Measurements from ENCODE around the gene MAP3K13.

Gene MAP3K13

GRCh38 chr3:185362850-185363661, at the start of gene MAP3K13:
TSS of gene MAP3K13 (plus strand) at chr3:185363136. CDS start at chr3:185428582, 65,446 bp downstream.
- DNase-seq, result peak; percentile 21 to 31

DNA sequence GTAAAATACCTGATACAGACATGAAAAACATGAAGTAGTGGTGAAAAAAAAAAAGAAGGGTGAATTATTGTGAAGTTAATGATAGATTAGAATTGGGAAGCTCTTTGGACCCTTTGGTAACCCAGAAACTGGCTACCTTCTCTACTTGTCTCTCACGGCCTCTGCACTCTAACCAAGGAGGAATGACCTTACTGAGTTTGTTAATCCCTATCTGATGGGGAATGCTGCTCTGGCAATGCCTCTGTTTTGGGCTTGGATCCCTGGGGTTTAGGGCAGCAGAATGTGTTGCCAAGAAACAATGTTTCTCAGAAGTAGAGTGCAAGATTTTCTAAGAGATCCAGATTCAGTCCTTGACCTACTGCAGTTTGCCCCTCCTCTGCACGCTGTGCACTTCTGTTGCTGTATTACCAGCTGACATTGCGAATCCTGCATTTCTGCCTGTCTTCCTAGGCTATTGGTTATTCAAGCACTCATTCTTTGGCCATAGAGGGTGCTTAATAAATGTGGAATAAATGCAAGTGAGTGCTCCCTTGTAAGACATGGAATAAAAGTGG, 49.2 kb upstream of the MAP3K13 start:
- DNase-seq, result no peak

DNA sequence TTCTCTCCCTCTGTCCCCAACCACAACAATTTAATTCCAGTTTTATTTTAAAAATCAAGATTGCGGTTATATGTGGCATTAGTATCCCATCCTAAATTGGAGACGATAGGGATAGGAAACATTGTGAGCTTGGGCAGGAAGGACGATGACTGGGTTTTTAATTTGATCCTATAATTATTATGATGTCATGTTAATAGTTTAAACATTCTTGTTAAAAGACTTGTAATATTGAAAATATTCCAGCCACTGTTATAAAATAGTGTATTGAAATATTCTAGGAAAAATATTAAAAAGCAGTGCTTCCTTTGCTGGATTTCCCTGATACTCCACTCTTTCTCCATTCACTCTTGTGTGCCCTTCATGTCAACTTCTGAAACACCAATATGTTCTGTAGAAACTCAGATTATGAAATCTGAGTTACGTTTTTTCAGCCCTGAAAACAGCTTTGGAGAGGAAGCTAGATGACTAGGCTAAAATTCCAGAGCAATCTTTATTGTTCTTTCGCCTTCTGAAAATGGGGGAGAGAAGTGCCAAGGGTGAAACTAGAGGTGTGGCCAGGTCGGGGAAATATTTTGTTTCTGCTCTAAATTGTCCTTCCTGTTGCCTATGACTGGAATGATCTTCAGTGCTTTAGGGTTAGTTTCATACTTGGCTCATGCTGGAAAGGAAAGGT, 46.1 kb upstream of the MAP3K13 start:
- no peak for DNase-seq

DNA sequence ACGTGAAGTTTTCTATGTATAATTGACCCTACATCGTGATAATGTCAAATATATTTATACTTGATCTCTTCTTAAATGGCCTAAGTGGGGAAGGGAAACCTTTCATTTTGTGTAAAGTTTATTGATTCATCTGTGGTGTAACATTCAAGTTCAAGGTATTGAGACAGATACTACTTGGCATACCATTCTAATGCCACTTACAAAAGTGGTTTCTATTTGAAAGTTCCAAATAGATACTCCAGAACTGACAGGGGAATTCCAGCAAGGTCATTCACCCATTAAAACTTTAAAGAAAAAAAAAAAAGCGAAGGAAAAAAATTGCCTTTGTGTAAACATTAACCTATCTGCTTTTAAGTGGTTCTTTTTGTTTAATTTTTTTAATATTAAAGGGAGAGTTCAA, 45.3 kb upstream of the MAP3K13 start:
- DNase-seq, result no peak

DNA sequence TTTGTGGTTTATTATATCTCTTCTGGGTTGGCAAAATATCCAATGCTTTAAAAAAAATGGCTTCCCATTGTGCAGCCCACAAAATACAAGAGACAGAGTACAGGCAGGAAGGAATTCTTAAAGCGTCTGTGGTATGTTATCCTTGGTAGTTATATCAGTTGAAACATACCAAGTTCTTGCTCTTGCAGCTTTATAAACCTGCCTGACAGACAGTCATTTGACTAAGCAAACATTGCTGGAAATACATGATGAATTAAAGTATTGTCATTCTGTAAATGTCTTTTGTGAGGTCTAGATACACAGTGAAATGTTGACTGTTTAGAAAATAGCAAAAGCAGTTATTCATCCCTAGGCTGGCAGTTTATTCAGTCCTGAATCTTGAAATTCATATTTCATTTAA, 44.8 kb upstream of the MAP3K13 start:
- no peak for DNase-seq

- no peak for DNase-seq
Observed at GRCh38 chr3:185319801-185320200, 43.1 kb upstream of the MAP3K13 start.

GRCh38 chr3:185320949-185321348, 42.0 kb upstream of the MAP3K13 start:
- DNase-seq, result no peak

DNA sequence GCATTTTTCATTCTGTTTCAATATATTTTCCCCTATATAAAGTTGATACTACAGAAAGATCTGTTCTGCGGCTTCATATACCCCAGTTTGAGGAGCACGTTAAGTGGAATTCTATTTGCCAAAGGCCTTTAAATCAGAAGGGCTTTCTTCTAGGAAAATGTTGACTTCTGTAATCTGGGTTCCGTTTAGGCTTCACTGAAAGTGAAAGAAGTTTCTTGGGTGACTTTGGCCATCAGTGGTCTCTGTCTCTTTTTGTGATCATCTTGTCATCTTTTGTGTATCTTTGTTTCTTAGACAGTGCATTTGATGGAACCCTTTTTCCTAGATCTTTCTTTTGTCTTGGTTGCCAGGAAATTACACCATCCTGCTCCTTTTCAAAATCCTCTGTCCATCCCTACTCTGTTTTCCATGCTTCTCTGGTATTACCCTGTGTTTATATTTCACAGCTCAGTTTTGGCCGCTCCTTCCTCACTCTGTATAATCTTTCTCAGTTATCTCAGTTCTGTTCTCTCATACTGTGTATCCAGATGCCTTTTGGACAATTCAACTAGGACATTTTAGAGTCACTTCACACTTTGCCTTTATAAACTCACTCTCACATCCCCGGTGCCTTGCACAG, 40.7 kb upstream of the MAP3K13 start:
- no peak for DNase-seq

DNA sequence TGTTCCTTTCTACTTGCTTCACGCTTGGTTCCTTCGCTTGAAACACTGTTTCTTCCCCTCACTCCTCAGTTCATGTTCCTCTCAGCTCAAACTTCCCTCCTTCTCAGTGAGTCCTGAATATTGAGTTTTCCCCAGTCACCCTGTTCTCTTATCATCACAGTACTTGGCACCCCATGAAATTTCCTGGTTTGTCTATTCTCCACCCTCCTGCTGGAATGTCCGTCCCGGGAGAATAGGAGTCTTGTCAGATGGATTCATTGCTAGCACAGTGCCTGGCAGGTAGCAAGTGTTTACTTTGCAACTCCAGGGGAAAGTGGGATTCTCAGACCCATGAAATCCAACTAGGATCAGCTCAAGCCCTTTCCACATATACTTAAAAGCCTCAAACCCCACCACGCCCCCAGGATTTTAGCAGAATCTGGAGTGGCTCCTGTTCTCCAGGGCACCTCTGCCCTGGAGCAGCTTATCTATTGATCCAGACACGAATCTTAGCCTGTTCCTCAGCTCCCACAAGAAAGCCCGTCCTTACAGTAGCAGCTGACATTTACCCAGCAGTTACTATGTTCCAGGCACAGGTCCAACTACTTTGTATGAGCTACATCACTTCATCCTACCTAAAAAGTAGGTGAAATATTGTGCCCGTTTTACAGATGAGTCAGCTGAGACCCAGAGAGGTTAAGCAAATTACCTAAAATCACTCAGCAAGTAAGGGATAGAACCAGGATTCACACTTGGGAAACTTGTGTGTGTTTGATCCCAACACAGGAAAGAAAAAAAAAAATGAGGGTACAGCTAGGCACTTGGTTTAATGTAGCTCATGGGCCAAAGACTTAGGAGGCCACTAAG, 36.8 kb upstream of the MAP3K13 start:
- DNase-seq, result no peak

GRCh38 chr3:185327062-185327461, 35.9 kb upstream of the MAP3K13 start:
- no peak for DNase-seq

- no peak for DNase-seq
Observed at GRCh38 chr3:185328324-185329004, 34.5 kb upstream of the MAP3K13 start.

DNA sequence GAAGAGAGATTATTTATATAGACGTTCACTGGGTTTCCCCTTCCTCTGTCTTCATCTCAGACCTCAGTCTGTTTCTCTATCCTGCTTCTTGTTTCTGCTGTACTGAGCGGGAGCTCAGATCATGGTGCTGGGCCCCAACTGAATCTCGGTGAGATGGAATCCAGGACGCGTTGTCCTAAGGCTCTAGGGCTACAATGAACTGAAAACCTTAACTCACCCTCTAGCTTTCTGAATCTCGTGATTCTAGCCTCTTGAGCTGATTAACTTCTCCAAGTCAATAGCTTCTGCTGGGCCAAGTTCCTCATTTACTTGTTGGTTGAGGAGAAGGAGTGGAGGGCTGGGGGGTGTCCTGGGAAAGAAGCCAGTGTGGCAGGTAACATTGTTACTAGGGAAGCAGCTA, 32.7 kb upstream of the MAP3K13 start:
- DNase-seq, result no peak

DNA sequence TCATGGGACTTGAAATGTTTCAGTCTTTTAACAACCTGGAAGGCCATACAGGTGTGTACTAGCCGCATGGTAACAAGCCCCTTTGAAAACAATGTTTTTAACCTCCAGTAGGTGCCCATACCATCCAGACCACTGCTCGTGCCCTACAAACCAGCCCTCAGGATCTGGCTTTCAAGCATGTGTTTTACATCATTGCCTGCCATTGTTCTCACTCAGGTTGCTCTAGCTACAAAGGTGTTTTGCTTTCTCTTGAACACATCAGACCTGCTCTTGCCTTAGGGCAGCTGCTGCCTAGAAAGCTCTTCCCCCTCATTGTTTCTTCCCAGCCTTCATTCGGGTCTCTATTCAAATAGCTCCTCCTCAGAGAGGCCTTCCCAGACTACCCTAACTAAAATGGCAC, 32.3 kb upstream of the MAP3K13 start:
- no peak for DNase-seq

- no peak for DNase-seq
Observed at GRCh38 chr3:185332026-185332735, 30.8 kb upstream of the MAP3K13 start.

DNA sequence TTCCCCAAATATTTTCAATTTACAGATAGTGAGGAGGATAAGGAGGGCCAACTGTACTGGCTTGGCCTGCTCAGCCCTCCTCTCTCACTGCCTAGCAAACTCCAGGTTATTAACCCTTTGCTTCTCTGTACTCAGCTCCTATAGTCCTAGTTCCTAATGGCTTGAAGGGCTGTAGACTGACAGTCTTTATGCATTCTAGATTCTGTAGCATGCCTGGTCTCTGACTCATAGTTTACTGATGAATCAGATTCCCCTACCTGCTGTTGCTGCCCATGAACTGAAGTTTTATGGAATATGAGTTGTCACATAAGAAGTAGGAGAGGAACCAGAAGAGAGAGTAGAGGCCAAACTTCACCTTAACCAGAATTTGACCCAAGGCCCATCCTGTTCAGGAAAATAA, 27.1 kb upstream of the MAP3K13 start:
- DNase-seq, result no peak

- no peak for DNase-seq
Observed at GRCh38 chr3:185337231-185337816, 25.6 kb upstream of the MAP3K13 start.

- DNase-seq, result no peak
Observed at GRCh38 chr3:185339945-185340344, 23.0 kb upstream of the MAP3K13 start.

DNA sequence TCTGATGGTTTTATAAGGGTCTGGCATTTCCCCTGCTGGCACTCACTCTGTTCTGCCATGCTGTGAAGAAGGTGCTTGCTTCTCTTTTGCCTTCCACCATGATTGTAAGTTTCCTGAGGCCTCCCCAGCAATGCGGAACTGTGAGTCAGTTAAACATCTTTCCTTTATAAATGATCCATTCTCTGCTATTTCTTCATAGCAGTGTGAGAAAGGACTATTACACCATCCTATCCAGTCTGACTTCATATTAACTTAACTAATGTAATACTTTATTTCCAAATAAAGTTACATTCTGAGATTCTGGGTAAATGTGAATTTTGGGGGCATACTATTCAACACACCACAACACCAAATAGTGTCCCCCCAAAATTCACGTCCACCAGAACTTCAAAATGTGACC, 22.2 kb upstream of the MAP3K13 start:
- DNase-seq, result no peak

DNA sequence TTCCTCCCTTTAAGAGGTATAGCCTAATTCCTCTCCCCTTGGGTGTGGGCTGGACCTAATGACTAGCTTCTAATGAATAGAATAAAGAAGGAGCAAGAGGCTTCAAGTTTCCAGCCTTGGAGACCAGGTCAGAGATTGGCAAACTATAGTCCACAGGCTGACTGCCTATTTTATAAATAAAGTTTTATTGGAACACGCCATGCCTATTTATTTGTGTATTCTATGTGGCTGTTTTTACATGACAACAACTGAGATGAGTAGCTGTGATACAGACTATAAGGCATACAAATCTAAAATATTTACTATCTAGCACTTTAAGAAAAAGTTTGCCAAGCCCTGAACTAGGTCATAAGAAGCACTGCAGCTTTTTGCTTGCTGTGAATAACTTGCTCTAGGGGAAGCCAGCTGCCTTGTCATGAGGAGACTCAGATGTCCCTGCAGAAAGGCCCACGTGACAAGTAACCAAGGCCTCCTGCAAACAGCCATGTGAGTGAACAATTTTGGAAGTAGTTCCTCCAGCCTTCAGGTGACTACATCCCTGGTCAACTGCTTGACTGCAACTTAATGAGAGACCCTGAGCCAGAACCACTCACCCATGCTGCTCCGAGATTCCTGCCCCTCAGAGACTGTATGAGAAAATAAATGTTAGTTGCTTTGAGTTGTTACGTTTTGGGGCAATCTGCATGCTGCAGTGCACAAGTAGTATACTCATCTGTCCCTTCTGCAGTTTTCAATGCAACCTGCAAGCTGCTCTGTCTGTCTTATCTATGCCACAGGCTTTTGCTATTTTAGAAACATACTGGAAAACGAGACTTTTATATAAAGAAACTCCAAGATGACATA, 21.1 kb upstream of the MAP3K13 start:
- DNase-seq, result no peak

Data from stimulated activated CD4-positive, alpha-beta T cell treated with anti-CD3 and anti-CD28 coated beads, Interleukin-2, amount 100 ng/mL, for 24 hours (primary cell).